ENCODE measurements around the gene ITIH2.

DNA sequence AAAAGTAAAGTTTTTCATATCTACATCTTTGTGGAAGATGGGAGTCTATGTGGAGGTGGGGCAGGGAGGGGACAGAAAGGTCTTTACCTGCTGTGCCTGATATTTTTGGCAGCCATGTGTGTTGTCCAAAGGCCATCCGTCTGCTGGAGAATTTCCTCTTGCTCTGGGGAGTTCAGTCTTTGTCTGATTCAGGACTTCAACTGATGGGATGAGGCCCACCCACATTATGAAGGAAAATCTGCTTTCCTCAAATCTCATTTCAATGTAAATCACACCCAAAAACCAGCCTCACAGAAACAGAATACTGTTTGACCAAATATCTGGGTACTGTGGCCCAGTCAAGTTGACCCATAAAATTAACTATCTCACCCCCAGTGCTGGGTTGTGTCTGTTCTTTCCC lies 23.9 kb upstream of the ITIH2 start:
- no peak for TF ChIP-seq CTCF (IDR thresholded peaks at IDR 0.05; ENCODE audit: low read depth, low read length)
- TF ChIP-seq EZH2phosphoT487 (IDR thresholded peaks at IDR 0.05; ENCODE audit: low read depth) = no peak
